ENCODE measurements around the gene MCUR1. TPM values are rescaled to one million over a fixed set of nuclear protein-coding genes. Genes with fewer than 3 reads are reported as not detected.
"Not testable (repeated sequence)": the region's sequence is repeated elsewhere in the genome, so short reads cannot be mapped to it uniquely, and the experiment has no call there.

The MCUR1 gene, protein sequence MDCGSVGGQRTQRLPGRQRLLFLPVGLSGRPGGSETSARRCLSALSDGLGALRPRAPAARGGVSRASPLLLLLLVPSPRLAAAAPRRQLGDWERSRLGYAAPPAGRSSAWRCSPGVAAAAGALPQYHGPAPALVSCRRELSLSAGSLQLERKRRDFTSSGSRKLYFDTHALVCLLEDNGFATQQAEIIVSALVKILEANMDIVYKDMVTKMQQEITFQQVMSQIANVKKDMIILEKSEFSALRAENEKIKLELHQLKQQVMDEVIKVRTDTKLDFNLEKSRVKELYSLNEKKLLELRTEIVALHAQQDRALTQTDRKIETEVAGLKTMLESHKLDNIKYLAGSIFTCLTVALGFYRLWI
- 16.3 and 23.4 TPM in 2 replicates for total RNA-seq

DNA sequence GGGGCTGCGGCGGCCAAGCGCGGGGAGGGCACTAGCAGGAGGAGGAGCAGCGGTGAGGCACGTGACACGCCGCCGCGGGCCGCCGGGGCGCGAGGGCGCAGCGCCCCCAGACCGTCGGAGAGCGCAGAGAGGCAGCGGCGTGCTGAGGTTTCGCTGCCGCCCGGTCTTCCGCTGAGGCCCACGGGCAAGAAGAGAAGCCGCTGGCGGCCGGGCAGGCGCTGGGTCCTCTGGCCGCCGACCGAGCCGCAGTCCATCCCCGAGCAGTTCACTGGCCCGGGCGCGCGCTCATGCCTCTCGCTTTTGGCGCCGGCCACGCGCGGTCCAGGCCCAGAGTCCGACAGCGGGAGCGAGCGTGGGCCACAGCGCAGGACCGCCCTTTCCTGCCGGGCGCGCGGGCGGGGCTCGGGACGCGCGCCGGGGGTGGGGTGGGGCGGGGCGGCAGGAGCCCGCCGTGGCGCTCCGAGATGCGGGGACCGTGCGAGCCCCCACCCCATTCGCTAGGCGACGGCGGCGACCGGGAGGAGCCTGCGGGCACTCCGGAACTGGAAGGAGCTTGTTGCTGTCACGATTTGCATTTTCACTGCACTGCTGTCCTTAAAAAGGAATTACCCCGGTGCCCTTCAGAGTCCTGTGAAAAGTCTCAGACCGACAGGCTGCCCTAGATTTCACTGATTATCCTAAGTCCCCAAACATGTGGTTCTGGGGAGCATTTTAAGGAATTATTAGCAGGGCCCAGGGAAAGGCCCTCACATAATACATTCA is at the start of gene MCUR1:
Gene MCUR1, minus strand, starts transcription at position 382 of the 762 bp plus-strand sequence. Its CDS starts 128 bp downstream, at position 254.
- peak within 1 kb of the TSS; percentile 77 for H3K4me3 ChIP-seq (ENCODE audit: low read depth, low read length)
- TF ChIP-seq CTCF (conservative IDR thresholded peaks at IDR 0.05; ENCODE audit: low read depth, low read length): no peak
- DNase-seq (ENCODE audit: low read depth): no peak

DNA sequence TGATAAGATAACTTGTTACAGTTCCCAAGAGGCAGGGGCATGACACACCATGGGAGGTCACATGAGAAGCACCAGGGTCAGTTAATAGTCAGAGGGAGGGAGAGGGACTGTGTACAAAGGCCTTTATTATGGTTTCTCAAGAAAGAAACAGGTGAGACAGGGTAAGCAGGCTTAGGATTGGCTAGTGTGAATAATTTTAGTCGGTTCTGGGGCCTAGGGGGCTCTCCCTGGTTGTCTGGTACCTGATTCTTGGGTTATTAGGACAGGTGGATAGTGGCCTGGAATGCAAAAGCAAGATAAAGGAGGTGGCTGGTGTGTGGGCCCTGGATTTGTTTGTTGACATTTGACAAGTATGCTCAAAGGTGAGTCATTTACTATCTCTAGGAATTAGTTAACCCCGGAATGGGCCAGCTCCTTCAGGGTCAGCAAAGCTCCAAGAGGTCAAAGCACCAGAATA is 49.4 kb upstream of the MCUR1 start:
- TF ChIP-seq CTCF (conservative IDR thresholded peaks at IDR 0.05; ENCODE audit: low read depth, low read length): no peak
- no peak for DNase-seq (ENCODE audit: low read depth)
- H3K4me3 ChIP-seq (ENCODE audit: low read depth, low read length): no peak overlapping the region

DNA sequence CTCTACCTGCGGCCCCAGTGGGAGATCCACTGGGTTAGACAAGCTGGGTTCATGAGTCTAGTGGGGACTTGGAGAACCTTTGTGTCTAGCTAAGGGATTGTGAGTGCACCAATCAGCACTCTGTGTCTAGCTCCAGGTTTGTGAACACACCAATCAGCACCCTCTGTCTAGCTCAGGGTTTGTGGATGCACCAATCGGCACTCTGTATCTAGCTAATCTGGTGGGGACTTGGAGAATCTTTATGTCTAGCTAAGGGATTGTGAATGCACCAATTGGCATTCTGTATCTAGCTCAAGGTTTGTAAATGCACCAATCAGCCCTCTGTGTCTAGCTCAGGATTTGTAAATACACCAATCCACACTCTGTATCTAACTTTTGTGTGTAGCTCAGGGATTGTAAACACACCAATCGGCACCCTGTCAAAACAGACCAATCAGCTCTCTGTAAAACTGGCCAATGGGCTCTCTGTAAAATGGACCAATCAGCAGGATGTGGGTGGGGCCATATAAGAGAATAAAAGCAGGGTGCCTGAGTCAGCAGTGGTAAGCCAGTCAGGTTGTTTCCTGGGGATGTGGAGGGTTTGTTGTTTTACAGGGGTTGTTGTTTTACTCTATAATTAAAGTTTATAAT is 46.3 kb upstream of the MCUR1 start:
- not testable (repeated sequence) for H3K4me3 ChIP-seq (ENCODE audit: low read depth, low read length); DNase-seq (ENCODE audit: low read depth)

- H3K4me3 ChIP-seq (ENCODE audit: low read depth, low read length): peak overlapping the region; percentile 45
- no peak for TF ChIP-seq CTCF (conservative IDR thresholded peaks at IDR 0.05; ENCODE audit: low read depth, low read length)
- DNase-seq (ENCODE audit: low read depth): no peak
Observed at GRCh38 chr6:13859871-13860555, 45.7 kb upstream of the MCUR1 start.

DNA sequence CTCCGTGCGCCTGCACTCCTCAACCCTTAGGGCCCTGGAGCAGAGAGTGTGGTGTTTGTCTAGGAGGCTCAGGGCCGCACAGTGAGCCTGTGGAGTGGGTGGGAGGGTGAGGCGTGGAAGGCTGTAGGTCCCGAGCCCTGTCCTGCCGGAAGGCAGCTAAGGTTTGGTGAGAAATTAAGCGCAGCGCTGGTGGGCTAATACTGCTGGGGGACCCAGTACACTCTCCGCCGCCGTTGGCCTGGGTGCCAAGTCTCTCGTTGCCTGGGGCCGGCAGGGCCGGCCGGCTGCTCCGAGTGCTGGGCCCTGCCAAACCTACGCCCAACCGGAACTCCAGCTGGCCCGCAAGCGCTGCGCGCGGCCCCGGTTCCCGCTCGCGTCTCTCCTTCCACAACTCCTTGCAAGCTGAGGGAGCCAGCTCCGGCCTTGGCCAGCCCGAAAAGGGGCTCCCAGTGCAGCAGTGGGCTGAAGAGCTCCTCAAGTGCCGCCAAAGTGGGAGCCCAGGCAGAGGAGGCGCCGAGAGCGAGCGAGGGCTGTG is 40.4 kb upstream of the MCUR1 start:
- no peak overlapping the region for H3K4me3 ChIP-seq (ENCODE audit: low read depth, low read length)
- DNase-seq (ENCODE audit: low read depth): no peak
- no peak for TF ChIP-seq CTCF (conservative IDR thresholded peaks at IDR 0.05; ENCODE audit: low read depth, low read length)

DNA sequence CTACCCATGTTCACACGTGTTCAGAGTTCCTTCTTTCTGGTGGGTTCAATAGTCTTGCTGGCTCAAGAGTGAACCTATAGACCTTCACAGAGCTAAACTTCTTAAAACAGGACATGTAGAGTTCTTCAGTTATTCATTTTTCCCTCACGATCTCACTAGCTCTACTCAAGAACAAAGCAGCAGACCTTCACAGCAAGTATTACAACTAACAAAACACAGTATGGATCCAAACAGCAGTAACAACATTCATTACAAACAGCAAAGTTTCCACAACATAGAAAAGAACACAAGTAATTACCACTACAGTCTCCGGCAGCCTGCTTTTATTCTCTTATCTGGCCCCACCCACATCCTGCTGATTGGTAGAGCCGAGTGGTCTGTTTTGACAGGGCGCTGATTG is 39.5 kb upstream of the MCUR1 start:
- H3K4me3 ChIP-seq (ENCODE audit: low read depth, low read length): no peak overlapping the region
- no peak for DNase-seq (ENCODE audit: low read depth)
- no peak for TF ChIP-seq CTCF (conservative IDR thresholded peaks at IDR 0.05; ENCODE audit: low read depth, low read length)

Measured in epithelial cell of proximal tubule (primary cell).